HFFc6 (cell line): ENCODE measurements around the gene H6PD. TPM values are rescaled to one million over a fixed set of nuclear protein-coding genes. Genes with fewer than 3 reads are reported as not detected.

Experiments
- DNase-seq: peaks from one replicate; pipeline ENCODE4 v3.0.0-alpha.2; 2018
- H3K27ac Mint-ChIP-seq: 2 replicates; pipeline ENCODE4 v1.8.0; 2020; ENCODE audit warnings: mild to moderate bottlenecking, mixed read lengths
- H3K27me3 Mint-ChIP-seq: 2 replicates; pipeline ENCODE4 v1.8.0; 2021; ENCODE audit warnings: mild to moderate bottlenecking, moderate library complexity, mixed read lengths; ENCODE audit not compliant: insufficient read depth
- H3K36me3 Mint-ChIP-seq: 2 replicates; pipeline ENCODE4 v1.8.0; 2021; ENCODE audit warnings: low read depth, mixed read lengths
- H3K4me1 Mint-ChIP-seq: 2 replicates; pipeline ENCODE4 v1.8.0; 2020; ENCODE audit warnings: low read depth, mixed read lengths
- H3K4me3 Mint-ChIP-seq: 2 replicates; pipeline ENCODE4 v1.8.0; 2020; ENCODE audit warnings: mild to moderate bottlenecking, moderate library complexity, mixed read lengths
- H3K9me3 Mint-ChIP-seq: 2 replicates; pipeline ENCODE4 v1.8.0; 2020; ENCODE audit warnings: mild to moderate bottlenecking, mixed read lengths
- CTCF ChIP-seq: fragments of 200-600 bp; sonication (generic); IDR thresholded peaks from 2 replicates; pipeline ENCODE4 v1.5.0; 2021; ENCODE audit warnings: antibody characterized with exemption, mild to moderate bottlenecking
- total RNA-seq, 6 experiments: library from RNA; stranded (reverse); fragmentation: NEBNext Ultra II Directional; extraction: Animal tissue kit (Norgen Biotek cat#: 25700); gene quantifications; 2 replicates in 1 of 6; 3 replicates in 5 of 6; pipeline ENCODE4 v1.2.3, GENCODE V29; 2021

Gene H6PD
- total RNA-seq, 6 experiments from 2014 or later: 14.6 to 19.6 (median 16.1) TPM

GRCh38 chr1:9196129-9197040 is 38.2 kb upstream of the H6PD start:
- H3K27me3 Mint-ChIP-seq: no peaks in the 10 kb centered on the region; the same call in 1 of the 2 replicates
- no peaks in the 10 kb centered on the region for H3K9me3 Mint-ChIP-seq
- peak; percentile 77 for TF ChIP-seq CTCF
- DNase-seq: peak; percentile 73
- no peaks in the 10 kb centered on the region for H3K36me3 Mint-ChIP-seq
- peak overlapping the region; percentile 83 for H3K4me3 Mint-ChIP-seq
- peak overlapping the region; percentile 87 for H3K27ac Mint-ChIP-seq
- H3K4me1 Mint-ChIP-seq: peaks cover 77% of the 10 kb centered on the region

GRCh38 chr1:9197186-9198099 is 37.1 kb upstream of the H6PD start:
- Mint-ChIP-seq H3K27ac (peak overlapping the region; percentile 87), H3K9me3 (no peaks in the 10 kb centered on the region), H3K4me3 (peak overlapping the region; percentile 86; the same call in 1 of the 2 replicates), H3K36me3 (no peaks in the 10 kb centered on the region), H3K27me3 (no peaks in the 10 kb centered on the region; the same call in 1 of the 2 replicates), H3K4me1 (peaks cover 81% of the 10 kb centered on the region)
- TF ChIP-seq CTCF: no peak
- DNase-seq: no peak

- H3K4me1 Mint-ChIP-seq: peaks cover 82% of the 10 kb centered on the region
- peak overlapping the region; percentile 84 for H3K27ac Mint-ChIP-seq
- H3K4me3 Mint-ChIP-seq: peak overlapping the region; percentile 91
- no peaks in the 10 kb centered on the region; the same call in 1 of the 2 replicates for H3K27me3 Mint-ChIP-seq
- TF ChIP-seq CTCF: 0 out of 2 replicates have a peak, but pooled peaks have one; percentile 8
- H3K9me3 Mint-ChIP-seq: no peaks in the 10 kb centered on the region
- no peak for DNase-seq
- no peaks in the 10 kb centered on the region for H3K36me3 Mint-ChIP-seq
Measured at GRCh38 chr1:9198538-9199361, 35.8 kb upstream of the H6PD start.

- Mint-ChIP-seq H3K4me1 (peaks cover 87% of the 10 kb centered on the region), H3K36me3 (peaks cover 4% of the 10 kb centered on the region; the same call in 1 of the 2 replicates), H3K27me3 (no peaks in the 10 kb centered on the region; the same call in 1 of the 2 replicates), H3K9me3 (no peaks in the 10 kb centered on the region), H3K27ac (peak overlapping the region; percentile 88), H3K4me3 (peak overlapping the region; percentile 91)
- peak; percentile 38 for DNase-seq
- TF ChIP-seq CTCF: no peak
Measured at GRCh38 chr1:9200441-9200840, 34.1 kb upstream of the H6PD start.
